HCT116 (cell line): ENCODE measurements around the gene TBC1D8. TPM values are rescaled to one million over a fixed set of nuclear protein-coding genes. Genes with fewer than 3 reads are reported as not detected.

Experiments used
- ATAC-seq: fragments of 200-7000 bp; cut with Tn5 transposase; 2 replicates; pipeline ENCODE4 v1.9.1; 2020; ENCODE audit warnings: mild to moderate bottlenecking, moderate library complexity
- BruUV-seq: library from RNA; stranded (reverse); fragments of 400-500 nt; replicated peaks from 2 replicates; lab custom pipeline; 2021; lab: Mats Ljungman, UMichigan
- CTCF ChIA-PET: fragments of 300-600 bp; sonication (Branson Sonifier 250); formaldehyde crosslinking; loops from one replicate; lab custom pipeline; 2021; ENCODE audit warnings: antibody characterized with exemption; lab: Charles Lee
- POLR2A ChIA-PET: fragments of 300-600, 350-600 bp; sonication (Branson Sonifier 250); formaldehyde crosslinking; loops from one replicate; lab custom pipeline; 2021; ENCODE audit warnings: antibody characterized with exemption; lab: Charles Lee
- RAD21 ChIA-PET, 2 experiments: fragments of 300-600 bp; sonication (Branson Sonifier 250); formaldehyde crosslinking; loops; one replicate each; lab custom pipeline; 2023; ENCODE audit warnings: low total read pairs in 2 of 2; ENCODE audit not compliant: uncharacterized antibody in 2 of 2, unreplicated experiment in 2 of 2, low non-redundant PET in 1 of 2; lab: Charles Lee
- DNase-seq: peaks from one replicate; pipeline ENCODE4 v3.0.0-alpha.2; 2010; ENCODE audit warnings: low read depth, low spot score
- H2AFZ ChIP-seq: fragments of 200-600 bp; shearing (Covaris generic), sonication (generic); 2 replicates; pipeline ENCODE4 v1.6.1; 2017; ENCODE audit warnings: low read depth, mixed run types, mixed read lengths, antibody characterized with exemption, low read length; ENCODE audit not compliant: poor library complexity, severe bottlenecking
- H3K27ac ChIP-seq: 2 replicates; pipeline ENCODE4 v1.5.1; 2012; ENCODE audit warnings: low read depth, low read length
- H3K27me3 ChIP-seq: fragments of 200-600 bp; sonication (generic); 2 replicates; pipeline ENCODE4 v1.6.1; 2016; ENCODE audit warnings: mixed run types, low read length, mixed read lengths; ENCODE audit not compliant: insufficient read depth
- H3K36me3 ChIP-seq, 2 experiments: fragments of 200-500 bp in 1 of 2; fragments of 200-600 bp in 1 of 2; sonication (Bioruptor generic) in 1 of 2; sonication (generic) in 1 of 2; 2 replicates each; pipeline versions ENCODE4 v1.5.1 to v1.6.1; 2014 to 2016; ENCODE audit warnings: low read length in 2 of 2, inconsistent platforms in 1 of 2, mixed read lengths in 1 of 2, mixed run types in 1 of 2; ENCODE audit not compliant: insufficient read depth in 2 of 2, control insufficient read depth in 1 of 2
- H3K4me1 ChIP-seq, 2 experiments: fragments of 200-600 bp in 1 of 2; sonication (generic) in 1 of 2; 2 replicates each; pipeline versions ENCODE4 v1.5.1 to v1.6.1; 2012 to 2017; ENCODE audit warnings: low read length in 2 of 2, inconsistent platforms in 1 of 2, mild to moderate bottlenecking in 1 of 2, mixed read lengths in 1 of 2, mixed run types in 1 of 2, moderate library complexity in 1 of 2; ENCODE audit not compliant: insufficient read depth in 2 of 2, control insufficient read depth in 1 of 2
- H3K4me2 ChIP-seq: fragments of 200-600 bp; sonication (generic); 2 replicates; pipeline ENCODE4 v1.6.1; 2017; ENCODE audit warnings: mixed run types, low read length, mixed read lengths
- H3K4me3 ChIP-seq, 2 experiments: fragments of 200-600 bp in 1 of 2; sonication (generic) in 1 of 2; replicated peaks in 1 of 2; 2 replicates each; pipeline ENCODE4 v1.5.1; 2011 to 2016; ENCODE audit warnings: low read length in 2 of 2, control low read depth in 1 of 2, low read depth in 1 of 2, mild to moderate bottlenecking in 1 of 2, mixed read lengths in 1 of 2, mixed run types in 1 of 2
- H3K79me2 ChIP-seq: fragments of 200-600 bp; sonication (generic); 2 replicates; pipeline ENCODE4 v1.6.1; 2017; ENCODE audit warnings: mild to moderate bottlenecking, mixed run types, low read length, moderate library complexity, mixed read lengths; ENCODE audit not compliant: insufficient read depth
- H3K9ac ChIP-seq: fragments of 200-600 bp; sonication (generic); 2 replicates; pipeline ENCODE4 v1.6.1; 2016; ENCODE audit warnings: low read length, mixed read lengths
- H3K9me2 ChIP-seq: fragments of 200-600 bp; sonication (generic), shearing (Covaris generic); 2 replicates; pipeline ENCODE4 v1.6.1; 2017; ENCODE audit warnings: mixed run types, mild to moderate bottlenecking, moderate library complexity; ENCODE audit not compliant: insufficient read depth
- H3K9me3 ChIP-seq, 2 experiments: fragments of 200-500 bp in 1 of 2; fragments of 200-600 bp in 1 of 2; sonication (Bioruptor generic) in 1 of 2; sonication (generic) in 1 of 2; 2 replicates each; pipeline ENCODE4 v1.6.1; 2014 to 2017; ENCODE audit warnings: low read length in 2 of 2, mixed read lengths in 2 of 2, inconsistent platforms in 1 of 2, low read depth in 1 of 2, mild to moderate bottlenecking in 1 of 2, mixed run types in 1 of 2, moderate library complexity in 1 of 2; ENCODE audit not compliant: control insufficient read depth in 1 of 2, insufficient read depth in 1 of 2
- H4K20me1 ChIP-seq: fragments of 200-600 bp; sonication (generic), shearing (Covaris generic); 2 replicates; pipeline ENCODE4 v1.6.1; 2017; ENCODE audit warnings: mixed run types, mild to moderate bottlenecking, moderate library complexity; ENCODE audit not compliant: insufficient read depth
- CBX3 ChIP-seq: IDR thresholded peaks from 2 replicates; pipeline ENCODE4 v1.6.1; 2012; ENCODE audit warnings: low read depth
- CEBPB ChIP-seq: IDR thresholded peaks from 2 replicates; pipeline ENCODE4 v1.6.1; 2012; ENCODE audit warnings: low read depth
- EGR1 ChIP-seq: IDR thresholded peaks from 2 replicates; pipeline ENCODE4 v1.6.1; 2012; ENCODE audit warnings: low read depth
- EZH2 ChIP-seq: fragments of 200-600 bp; sonication (generic); IDR thresholded peaks from 2 replicates; pipeline ENCODE4 v1.6.1; 2017; ENCODE audit warnings: antibody characterized with exemption, mixed run types
- EZH2phosphoT487 ChIP-seq: fragments of 200-600 bp; IDR thresholded peaks from 2 replicates; pipeline ENCODE4 v1.6.1; 2018; ENCODE audit warnings: antibody characterized with exemption, borderline replicate concordance
- FOSL1 ChIP-seq: IDR thresholded peaks from 2 replicates; pipeline ENCODE4 v1.6.1; 2012; ENCODE audit warnings: low read depth
- POLR2A ChIP-seq: IDR thresholded peaks from 2 replicates; pipeline ENCODE4 v1.7.0; 2011; ENCODE audit warnings: borderline replicate concordance; ENCODE audit not compliant: insufficient read depth, insufficient read length; ENCODE audit errors: extremely low read depth
- SIN3A ChIP-seq: IDR thresholded peaks from 2 replicates; pipeline ENCODE4 v1.6.1; 2012; ENCODE audit warnings: low read depth
- SP1 ChIP-seq: IDR thresholded peaks from 2 replicates; pipeline ENCODE4 v1.6.1; 2012; ENCODE audit warnings: low read depth
- SRF ChIP-seq: IDR thresholded peaks from 2 replicates; pipeline ENCODE4 v1.6.1; 2012; ENCODE audit warnings: low read depth
- TCF7L2 ChIP-seq: IDR thresholded peaks from 2 replicates; pipeline ENCODE4 v1.7.0; 2011; ENCODE audit warnings: borderline replicate concordance, inconsistent platforms; ENCODE audit not compliant: insufficient read depth, insufficient read length; ENCODE audit errors: extremely low read depth
- ZFX ChIP-seq: fragments of 450-650 bp; IDR thresholded peaks from 2 replicates; pipeline ENCODE4 v1.6.1; 2017
- ZNF274 ChIP-seq: fragments of 200-500 bp; sonication (Bioruptor generic); IDR thresholded peaks from 2 replicates; pipeline ENCODE4 v1.6.1; 2014; ENCODE audit warnings: mild to moderate bottlenecking, low read depth, low read length, inconsistent platforms
- intact Hi-C: fragments of 100-400 bp; cut with micrococcal nuclease; formaldehyde crosslinking; loops from 2 replicates; pipeline ENCODE4 v1.10.0; 2022
- total RNA-seq: library from RNA; stranded (reverse); gene quantifications from one replicate; pipeline ENCODE4 v1.2.1, GENCODE V29; 2021; ENCODE audit not compliant: unreplicated experiment
- TF ChIP-seq, protein P1 (sequence below): IDR thresholded peaks from 2 replicates; pipeline ENCODE4 v1.6.1; 2012
- TF ChIP-seq, protein P2 (sequence below): IDR thresholded peaks from 2 replicates; pipeline ENCODE4 v1.6.1; 2012

The TBC1D8 gene
- total RNA-seq, 1 experiment from 2014 or later, result 44.0 TPM

DNA sequence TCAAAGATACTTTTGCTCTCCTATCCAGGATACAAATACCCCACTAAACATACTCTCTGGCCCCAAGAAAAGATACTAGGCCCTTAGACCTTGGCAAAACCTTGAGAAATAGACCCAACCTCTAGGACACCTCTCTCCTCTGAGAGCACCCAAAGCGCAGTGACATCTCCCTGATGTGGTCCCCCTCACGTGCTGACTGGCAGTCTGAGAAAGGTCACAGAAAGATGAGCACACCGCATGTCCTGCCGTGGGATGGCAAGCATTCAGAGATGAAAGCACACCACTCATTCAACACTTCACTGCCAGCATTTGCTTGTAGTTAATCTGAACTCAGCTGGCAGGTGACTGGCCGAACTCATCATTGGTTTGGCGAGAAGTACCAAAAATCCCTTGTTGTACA is 6.1 kb upstream of the TBC1D8 start:
- Histone ChIP-seq H3K4me2 (no peak overlapping the region), H3K4me1 (peaks cover 1 to 11% of the 10 kb centered on the region in 2 experiments; a peak in 3 of 4 replicates), H3K4me3 (no peak overlapping the region), H3K27ac (no peak overlapping the region), H3K27me3 (no peaks in the 10 kb centered on the region), H3K9me3 (no peaks in the 10 kb centered on the region), H3K9ac (no peak overlapping the region), H2AFZ (no peak overlapping the region), H3K9me2 (no peaks in the 10 kb centered on the region), H3K36me3 (no peaks in the 10 kb centered on the region), H4K20me1 (no peaks in the 10 kb centered on the region)
- ChIA-PET POLR2A (no interaction called here), CTCF (no interaction called here), RAD21 (no interaction called here)
- no TSS peak for BruUV-seq
- intact Hi-C loops, result loop anchor here (10.0 kb wide), 1 partner anchor 422 kb away; no protein-coding TSS in a partner anchor
- no peak for DNase-seq
- TF ChIP-seq SP1, result no peak
- TF ChIP-seq ZNF274, result no peak
- no peak for TF ChIP-seq POLR2A
- no peak for TF ChIP-seq CBX3
- TF ChIP-seq, protein P1, sequence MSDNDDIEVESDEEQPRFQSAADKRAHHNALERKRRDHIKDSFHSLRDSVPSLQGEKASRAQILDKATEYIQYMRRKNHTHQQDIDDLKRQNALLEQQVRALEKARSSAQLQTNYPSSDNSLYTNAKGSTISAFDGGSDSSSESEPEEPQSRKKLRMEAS, result no peak
- no peak for TF ChIP-seq TCF7L2
- TF ChIP-seq EZH2, result no peak
- no peak for TF ChIP-seq SRF
- TF ChIP-seq, protein P2, sequence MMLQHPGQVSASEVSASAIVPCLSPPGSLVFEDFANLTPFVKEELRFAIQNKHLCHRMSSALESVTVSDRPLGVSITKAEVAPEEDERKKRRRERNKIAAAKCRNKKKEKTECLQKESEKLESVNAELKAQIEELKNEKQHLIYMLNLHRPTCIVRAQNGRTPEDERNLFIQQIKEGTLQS, result no peak
- no peak for TF ChIP-seq FOSL1
- no peak for TF ChIP-seq CEBPB
- no peak for TF ChIP-seq EZH2phosphoT487
- no peak for TF ChIP-seq EGR1
- TF ChIP-seq ZFX, result no peak
- TF ChIP-seq SIN3A, result no peak
- TF ChIP-seq, all 23 proteins: peak for 0
- ATAC-seq, result no peak
- no peaks in the 10 kb centered on the region for H3K79me2 ChIP-seq
